A549 (cell line): ENCODE data around the gene COL13A1. TPM values are rescaled to one million over a fixed set of nuclear protein-coding genes. Genes with fewer than 3 reads are reported as not detected.

Experiments
- ATAC-seq, 2 experiments: fragments of 200-7000 bp in 1 of 2; fragments of >200 bp in 1 of 2; cut with Nextera tagmentation in 1 of 2; cut with Tn5 transposase in 1 of 2; 3 replicates each; pipeline versions ENCODE4 v1.8.0 to v1.9.1; 2018 to 2020; ENCODE audit warnings: mild to moderate bottlenecking in 1 of 2, moderate library complexity in 1 of 2
- CTCF ChIA-PET: fragments of 300-600 bp; sonication (Branson Sonifier 250); formaldehyde crosslinking; extraction: SDS; loops from one replicate; lab custom pipeline; 2021; ENCODE audit warnings: antibody characterized with exemption, inconsistent platforms; lab: Yijun Ruan, JAX
- POLR2A ChIA-PET: fragments of 350-600 bp; formaldehyde crosslinking; extraction: SDS; loops from one replicate; lab custom pipeline; 2021; ENCODE audit warnings: antibody characterized with exemption, inconsistent platforms; lab: Yijun Ruan, JAX
- DNase-seq, 2 experiments: peaks; one replicate each; pipeline versions ENCODE4 v3.0.0 to v3.0.0-alpha.2; 2011 to 2016; ENCODE audit warnings: low read depth in 1 of 2, low spot score in 1 of 2
- FAIRE-seq: peaks from 2 replicates; lab custom pipeline; 2011; peaks lifted over from hg19 to GRCh38; lab: Jason Lieb, UNC
- H3K27ac ChIP-seq, 2 experiments: fragments of >200 bp; sonication (Bioruptor Twin); formaldehyde crosslinking; 3 replicates each; pipeline ENCODE4 v1.5.1; 2016 to 2017
- H3K4me1 ChIP-seq: fragments of >200 bp; sonication (Bioruptor Twin); formaldehyde crosslinking; 3 replicates; pipeline ENCODE4 v1.6.1; 2016
- H3K4me2 ChIP-seq: fragments of >200 bp; sonication (Bioruptor Twin); formaldehyde crosslinking; 3 replicates; pipeline ENCODE4 v1.6.1; 2016
- H3K4me3 ChIP-seq: fragments of >200 bp; sonication (Bioruptor Twin); formaldehyde crosslinking; 3 replicates; pipeline ENCODE4 v1.5.1; 2016
- H3K9me3 ChIP-seq: fragments of >200 bp; sonication (Bioruptor Twin); formaldehyde crosslinking; 3 replicates; pipeline ENCODE4 v1.6.1; 2016
- BHLHE40 ChIP-seq: IDR thresholded peaks from 2 replicates; pipeline ENCODE4 v1.6.1; 2012; ENCODE audit warnings: low read depth, low read length, inconsistent platforms
- CHD4 ChIP-seq: fragments of 200-600 bp; sonication (generic); IDR thresholded peaks from 2 replicates; pipeline ENCODE4 v1.6.1; 2016; ENCODE audit warnings: antibody characterized with exemption, mild to moderate bottlenecking, borderline replicate concordance
- ELK1 ChIP-seq: fragments of 150-350 bp; IDR thresholded peaks from 2 replicates; pipeline ENCODE4 v1.6.1; 2014; ENCODE audit warnings: low read depth, mild to moderate bottlenecking, low read length
- EP300 ChIP-seq, 2 experiments: fragments of >200 bp; sonication (Bioruptor Twin); formaldehyde crosslinking; IDR thresholded peaks; 2 replicates in 1 of 2; 3 replicates in 1 of 2; pipeline ENCODE4 v1.6.1; 2016 to 2017
- FOSL2 ChIP-seq, 2 experiments: fragments of 450-650 bp in 1 of 2; fragments of >200 bp in 1 of 2; sonication (Bioruptor Twin) in 1 of 2; formaldehyde crosslinking; IDR thresholded peaks; 2 replicates each; pipeline versions ENCODE4 v1.5.0 to v1.6.1; 2016 to 2020; ENCODE audit warnings: mild to moderate bottlenecking in 1 of 2, moderate library complexity in 1 of 2
- GATA3 ChIP-seq: IDR thresholded peaks from 2 replicates; pipeline ENCODE4 v1.6.1; 2012; ENCODE audit warnings: borderline replicate concordance
- HDAC2 ChIP-seq: fragments of 200-600 bp; sonication (generic); IDR thresholded peaks from 2 replicates; pipeline ENCODE4 v1.6.1; 2016
- HEYL ChIP-seq: fragments of 250-450 bp; sonication (Bioruptor Pico); IDR thresholded peaks from 2 replicates; pipeline ENCODE4 v1.8.0; 2021; ENCODE audit warnings: mild to moderate bottlenecking, moderate library complexity
- HOXB13 ChIP-seq: fragments of 250-450 bp; sonication (Bioruptor Pico); IDR thresholded peaks from 2 replicates; pipeline ENCODE4 v1.5.0; 2020; ENCODE audit warnings: low read depth, mild to moderate bottlenecking, moderate library complexity
- JUNB ChIP-seq: fragments of >200 bp; sonication (Bioruptor Twin); formaldehyde crosslinking; IDR thresholded peaks from 2 replicates; pipeline ENCODE4 v1.6.1; 2016
- KDM5A ChIP-seq: fragments of 200-600 bp; sonication (generic); IDR thresholded peaks from 2 replicates; pipeline ENCODE4 v1.6.1; 2016; ENCODE audit warnings: antibody characterized with exemption, mild to moderate bottlenecking
- MAZ ChIP-seq: fragments of 150-350 bp; IDR thresholded peaks from 2 replicates; pipeline ENCODE4 v1.6.1; 2014; ENCODE audit warnings: antibody characterized with exemption, low read depth, low read length, borderline replicate concordance
- MYC ChIP-seq: IDR thresholded peaks from 2 replicates; pipeline ENCODE4 v1.6.1; 2012; ENCODE audit warnings: mild to moderate bottlenecking, inconsistent platforms, low read length, improper control_type of control experiment, borderline replicate concordance
- NFE2L2 ChIP-seq: fragments of 150-350 bp; conservative IDR thresholded peaks from 2 replicates; pipeline ENCODE4 v1.6.1; 2014; ENCODE audit warnings: low read length
- NPAS2 ChIP-seq: fragments of 250-450 bp; sonication (Bioruptor Pico); IDR thresholded peaks from 2 replicates; pipeline ENCODE4 v1.8.0; 2022; ENCODE audit warnings: mild to moderate bottlenecking, moderate library complexity, borderline replicate concordance
- NR3C1 ChIP-seq: fragments of >200 bp; sonication (Bioruptor Twin); formaldehyde crosslinking; IDR thresholded peaks from 3 replicates; pipeline ENCODE4 v1.6.1; 2017
- PHF8 ChIP-seq: fragments of 200-600 bp; sonication (generic); IDR thresholded peaks from 2 replicates; pipeline ENCODE4 v1.6.1; 2016; ENCODE audit warnings: low read depth, mild to moderate bottlenecking, antibody characterized with exemption, moderate library complexity, borderline replicate concordance
- POLR2A ChIP-seq: IDR thresholded peaks from 2 replicates; pipeline ENCODE4 v1.6.1; 2012; ENCODE audit warnings: mild to moderate bottlenecking, low read length
- RAD21 ChIP-seq, 2 experiments: fragments of >200 bp in 1 of 2; sonication (Bioruptor Twin) in 1 of 2; formaldehyde crosslinking in 1 of 2; IDR thresholded peaks in 1 of 2; conservative IDR thresholded peaks in 1 of 2; 2 replicates in 1 of 2; 3 replicates in 1 of 2; pipeline ENCODE4 v1.6.1; 2012 to 2018; ENCODE audit warnings: inconsistent platforms in 1 of 2
- REST ChIP-seq: fragments of 200-600 bp; sonication (generic); IDR thresholded peaks from 2 replicates; pipeline ENCODE4 v1.6.1; 2016; ENCODE audit warnings: antibody characterized with exemption, mild to moderate bottlenecking, moderate library complexity
- RFX5 ChIP-seq: fragments of 450-650 bp; IDR thresholded peaks from 2 replicates; pipeline ENCODE4 v1.7.1; 2014; ENCODE audit warnings: antibody characterized with exemption, mild to moderate bottlenecking, moderate library complexity
- RNF2 ChIP-seq: fragments of 200-600 bp; sonication (generic); IDR thresholded peaks from 2 replicates; pipeline ENCODE4 v1.6.1; 2016; ENCODE audit warnings: low read depth, mild to moderate bottlenecking, antibody characterized with exemption, moderate library complexity, borderline replicate concordance
- SMC3 ChIP-seq: fragments of >200 bp; sonication (Bioruptor Twin); formaldehyde crosslinking; IDR thresholded peaks from 3 replicates; pipeline ENCODE4 v1.6.1; 2018; ENCODE audit warnings: inconsistent platforms
- TFCP2L1 ChIP-seq: fragments of 250-450 bp; sonication (Bioruptor Pico); IDR thresholded peaks from 2 replicates; pipeline ENCODE4 v1.5.0; 2021; ENCODE audit warnings: mild to moderate bottlenecking
- ZC3H11A ChIP-seq: fragments of 450-650 bp; IDR thresholded peaks from 2 replicates; pipeline ENCODE4 v1.6.1; 2014; ENCODE audit warnings: antibody characterized with exemption, mild to moderate bottlenecking
- WGBS: methylation state at CpG from one replicate; pipeline ENCODE4 v1.1.6; 2017; ENCODE audit errors: missing lambda C conversion rate; 5-methylcytosine and 5-hydroxymethylcytosine counted together
- polyA plus RNA-seq, 4 experiments: library from polyadenylated mRNA; depleted of rRNA in 3 of 4; stranded (reverse); fragments of >200 nt; fragmentation: RNase III in 1 of 4; extraction: RNeasy Plus Mini Kit Qiagen cat#74134 plus additional on column Dnase treatment in 1 of 4; gene quantifications; 2 replicates in 3 of 4; 3 replicates in 1 of 4; pipeline ENCODE4 v1.2.3, GENCODE V29; 2011 to 2017
- TF ChIP-seq, protein P1 (sequence below): fragments of 250-450 bp; sonication (Bioruptor Pico); IDR thresholded peaks from 2 replicates; pipeline ENCODE4 v1.5.0; 2020; ENCODE audit warnings: low read depth, mild to moderate bottlenecking, moderate library complexity
- TF ChIP-seq, protein P2 (sequence below): fragments of >200 bp; sonication (Bioruptor Twin); formaldehyde crosslinking; IDR thresholded peaks from 3 replicates; pipeline ENCODE4 v1.5.1; 2016
- TF ChIP-seq, protein P3 (sequence below): IDR thresholded peaks from 2 replicates; pipeline ENCODE4 v1.6.1; 2012; ENCODE audit warnings: low read depth, borderline replicate concordance

COL13A1 gene
- polyA plus RNA-seq, 2 of the 4 experiments (the other 2 are of a cell fraction), result 0.08 to 0.27 TPM

- FAIRE-seq, result no peak
- peak overlapping the region; percentile 45 for H3K4me3 ChIP-seq
- TF ChIP-seq HDAC2 (no peak), RAD21 (conservative IDR thresholded peaks at IDR 0.05 in 1 of 2, IDR thresholded peaks at IDR 0.05 in 1 of 2) (peak; percentile 34 to 52; a peak in 4 of 5 replicates), MAZ (no peak), POLR2A (no peak), SMC3 (peak; percentile 42), ZC3H11A (no peak), REST (no peak), GATA3 (no peak), RNF2 (no peak), JUNB (no peak)
- TF ChIP-seq, protein P1, sequence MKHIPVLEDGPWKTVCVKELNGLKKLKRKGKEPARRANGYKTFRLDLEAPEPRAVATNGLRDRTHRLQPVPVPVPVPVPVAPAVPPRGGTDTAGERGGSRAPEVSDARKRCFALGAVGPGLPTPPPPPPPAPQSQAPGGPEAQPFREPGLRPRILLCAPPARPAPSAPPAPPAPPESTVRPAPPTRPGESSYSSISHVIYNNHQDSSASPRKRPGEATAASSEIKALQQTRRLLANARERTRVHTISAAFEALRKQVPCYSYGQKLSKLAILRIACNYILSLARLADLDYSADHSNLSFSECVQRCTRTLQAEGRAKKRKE (CRISPR knock-in tag), result no peak
- TF ChIP-seq, protein P2, sequence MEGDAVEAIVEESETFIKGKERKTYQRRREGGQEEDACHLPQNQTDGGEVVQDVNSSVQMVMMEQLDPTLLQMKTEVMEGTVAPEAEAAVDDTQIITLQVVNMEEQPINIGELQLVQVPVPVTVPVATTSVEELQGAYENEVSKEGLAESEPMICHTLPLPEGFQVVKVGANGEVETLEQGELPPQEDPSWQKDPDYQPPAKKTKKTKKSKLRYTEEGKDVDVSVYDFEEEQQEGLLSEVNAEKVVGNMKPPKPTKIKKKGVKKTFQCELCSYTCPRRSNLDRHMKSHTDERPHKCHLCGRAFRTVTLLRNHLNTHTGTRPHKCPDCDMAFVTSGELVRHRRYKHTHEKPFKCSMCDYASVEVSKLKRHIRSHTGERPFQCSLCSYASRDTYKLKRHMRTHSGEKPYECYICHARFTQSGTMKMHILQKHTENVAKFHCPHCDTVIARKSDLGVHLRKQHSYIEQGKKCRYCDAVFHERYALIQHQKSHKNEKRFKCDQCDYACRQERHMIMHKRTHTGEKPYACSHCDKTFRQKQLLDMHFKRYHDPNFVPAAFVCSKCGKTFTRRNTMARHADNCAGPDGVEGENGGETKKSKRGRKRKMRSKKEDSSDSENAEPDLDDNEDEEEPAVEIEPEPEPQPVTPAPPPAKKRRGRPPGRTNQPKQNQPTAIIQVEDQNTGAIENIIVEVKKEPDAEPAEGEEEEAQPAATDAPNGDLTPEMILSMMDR, result peak; percentile 69
- TF ChIP-seq, all 56 proteins: peak for 3
- Histone ChIP-seq H3K27ac (peak overlapping the region in 1 of 2 experiments; percentile 66; a peak in 2 of 6 replicates), H3K4me2 (peak overlapping the region; percentile 98), H3K9me3 (peaks cover 3% of the 10 kb centered on the region), H3K4me1 (peaks cover 9% of the 10 kb centered on the region; the same call in 2 of the 3 replicates)
- CTCF ChIA-PET, result interaction anchor here (0.6 to 5.6 kb wide), 50 partner anchors 9 to 172 kb away, joined by 3 to 104 read pairs (median 5); no protein-coding TSS in a partner anchor
- WGBS, result 0% methylated on average over 5 of the region's 8 CpGs
- peak; percentile 87 to 92 for ATAC-seq
- peak; percentile 72 to 88 for DNase-seq
- POLR2A ChIA-PET, result interaction anchor here (0.5 kb wide), 1 partner anchor 104 kb away, joined by 4 read pairs; no protein-coding TSS in a partner anchor
Observed at GRCh38 chr10:69801094-69801433, 642 bp upstream of the COL13A1 start.

- DNase-seq, result peak in 1 of 2 experiments; percentile 25
Observed at GRCh38 chr10:69802424-69803161, 887 bp downstream of the COL13A1 start.

More at GRCh38 chr10:69802424-69803161, 887 bp downstream of the COL13A1 start:
- Histone ChIP-seq H3K27ac (peak overlapping the region in 1 of 2 experiments; percentile 66; a peak in 3 of 6 replicates), H3K4me2 (peak overlapping the region; percentile 98), H3K4me1 (peaks cover 16% of the 10 kb centered on the region), H3K9me3 (no peaks in the 10 kb centered on the region), H3K4me3 (peak overlapping the region; percentile 45)
- CTCF ChIA-PET, result interaction anchor here (0.6 to 2.7 kb wide), 4 partner anchors 10 to 112 kb away, joined by 3 to 17 read pairs (median 3); no protein-coding TSS in a partner anchor
- FAIRE-seq (no peak), ATAC-seq (peak in 1 of 2 experiments; percentile 37; a peak in 3 of 6 replicates)
- TF ChIP-seq TFCP2L1 (CRISPR knock-in tag), result no peak
- no peak for TF ChIP-seq KDM5A
- no peak for TF ChIP-seq ZC3H11A
- no peak for TF ChIP-seq NR3C1
- TF ChIP-seq CHD4, result no peak
- TF ChIP-seq MAZ, result no peak
- TF ChIP-seq BHLHE40, result no peak
- no peak for TF ChIP-seq MYC
- TF ChIP-seq EP300 (IDR thresholded peaks at IDR 0.05), result no peak
- no peak for TF ChIP-seq PHF8
- TF ChIP-seq NFE2L2, result no peak
- no peak for TF ChIP-seq ELK1
- no peak for TF ChIP-seq HEYL (CRISPR knock-in tag)
- no peak for TF ChIP-seq NPAS2
- no peak for TF ChIP-seq RFX5
- TF ChIP-seq HOXB13 (CRISPR knock-in tag), result no peak
- TF ChIP-seq, protein P3, sequence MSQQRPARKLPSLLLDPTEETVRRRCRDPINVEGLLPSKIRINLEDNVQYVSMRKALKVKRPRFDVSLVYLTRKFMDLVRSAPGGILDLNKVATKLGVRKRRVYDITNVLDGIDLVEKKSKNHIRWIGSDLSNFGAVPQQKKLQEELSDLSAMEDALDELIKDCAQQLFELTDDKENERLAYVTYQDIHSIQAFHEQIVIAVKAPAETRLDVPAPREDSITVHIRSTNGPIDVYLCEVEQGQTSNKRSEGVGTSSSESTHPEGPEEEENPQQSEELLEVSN, result no peak
- no peak for TF ChIP-seq FOSL2 (IDR thresholded peaks at IDR 0.05)
- TF ChIP-seq FOSL2 (CRISPR knock-in tag; IDR thresholded peaks at IDR 0.05), result no peak
- POLR2A ChIA-PET, result no interaction called here
- 29% methylated on average over 36 of the region's 80 CpGs for WGBS
